Measurements from ENCODE around the gene ABTB2. TPM values are rescaled to one million over a fixed set of nuclear protein-coding genes. Genes with fewer than 3 reads are reported as not detected.

Gene ABTB2
- polyA plus RNA-seq, 1 donor (not counting 4 experiments of a cell fraction or from before 2014, with no cell fraction given), result 1.0 TPM

- Histone ChIP-seq H3K27ac (ENCODE audit: control insufficient read depth, insufficient read depth, low read length) (no peak overlapping the region), H3K4me2 (ENCODE audit: control insufficient read depth, extremely low read depth, insufficient read depth, low read depth, low read length) (no peak overlapping the region), H3K79me2 (ENCODE audit: control insufficient read depth, insufficient read depth, low read length) (no peaks in the 10 kb centered on the region), H3K9me1 (ENCODE audit: control insufficient read depth, extremely low read depth, insufficient read depth, low read length) (no peaks in the 10 kb centered on the region), H3K36me3 (ENCODE audit: control insufficient read depth in 2 of 2, extremely low read depth in 1 of 2, insufficient read depth in 2 of 2, low read length in 2 of 2) (peaks cover 53 to 69% of the 10 kb centered on the region in 2 experiments), H2AFZ (ENCODE audit: control insufficient read depth, low read length) (no peak overlapping the region), H3K4me1 (ENCODE audit: control insufficient read depth, extremely low read depth, insufficient read depth, low read length) (no peaks in the 10 kb centered on the region), H3K9ac (ENCODE audit: control insufficient read depth, extremely low read depth, insufficient read depth, low read length) (no peak overlapping the region), H3K9me3 (ENCODE audit: control insufficient read depth, low read depth, low read length) (no peaks in the 10 kb centered on the region), H4K20me1 (ENCODE audit: control insufficient read depth, extremely low read depth, insufficient read depth, low read length) (no peaks in the 10 kb centered on the region), H3K27me3 (ENCODE audit: control insufficient read depth, extremely low read depth, insufficient read depth, low read length) (no peaks in the 10 kb centered on the region), H3K4me3 (ENCODE audit: control insufficient read depth in 2 of 3, extremely low read depth in 1 of 3, insufficient read depth in 2 of 3, low read depth in 1 of 3, low read length in 3 of 3) (no peak overlapping the region)
- dilution Hi-C loops (cut with MboI; ENCODE audit: extremely low pct_ligation_motif_present, low sequenced_read_pairs), result no loop called here
- no peak for FAIRE-seq
- no peak for DNase-seq (ENCODE audit: low read depth, low spot score)
- TF ChIP-seq CTCF (optimal IDR thresholded peaks at IDR 0.05 in 1 of 3, IDR thresholded peaks at IDR 0.05 in 1 of 3, conservative IDR thresholded peaks at IDR 0.05 in 1 of 3; ENCODE audit: extremely low read depth in 1 of 3, insufficient read depth in 2 of 3, low read length in 3 of 3), result no peak
- TF ChIP-seq EZH2 (IDR thresholded peaks at IDR 0.05; ENCODE audit: low read length), result no peak
These were observed 211.9 kb downstream of the ABTB2 start for GRCh38 chr11:34145847-34146381.

GRCh38 chr11:34145073-34145472 lies 212.7 kb downstream of the ABTB2 start:
- H4K20me1 ChIP-seq (ENCODE audit: control insufficient read depth, extremely low read depth, insufficient read depth, low read length), result no peaks in the 10 kb centered on the region
- no peak overlapping the region for H3K4me2 ChIP-seq (ENCODE audit: control insufficient read depth, extremely low read depth, insufficient read depth, low read depth, low read length)
- no peaks in the 10 kb centered on the region for H3K9me3 ChIP-seq (ENCODE audit: control insufficient read depth, low read depth, low read length)
- peaks cover 57 to 76% of the 10 kb centered on the region in 2 experiments for H3K36me3 ChIP-seq (ENCODE audit: control insufficient read depth in 2 of 2, extremely low read depth in 1 of 2, insufficient read depth in 2 of 2, low read length in 2 of 2)
- H3K79me2 ChIP-seq (ENCODE audit: control insufficient read depth, insufficient read depth, low read length), result no peaks in the 10 kb centered on the region
- H3K9me1 ChIP-seq (ENCODE audit: control insufficient read depth, extremely low read depth, insufficient read depth, low read length), result no peaks in the 10 kb centered on the region
- dilution Hi-C loops (cut with MboI; ENCODE audit: extremely low pct_ligation_motif_present, low sequenced_read_pairs), result no loop called here
- TF ChIP-seq CTCF (optimal IDR thresholded peaks at IDR 0.05 in 1 of 3, IDR thresholded peaks at IDR 0.05 in 1 of 3, conservative IDR thresholded peaks at IDR 0.05 in 1 of 3; ENCODE audit: extremely low read depth in 1 of 3, insufficient read depth in 2 of 3, low read length in 3 of 3) (no peak), EZH2 (IDR thresholded peaks at IDR 0.05; ENCODE audit: low read length) (no peak)
- no peak overlapping the region for H2AFZ ChIP-seq (ENCODE audit: control insufficient read depth, low read length)
- H3K27ac ChIP-seq (ENCODE audit: control insufficient read depth, insufficient read depth, low read length), result no peak overlapping the region
- H3K9ac ChIP-seq (ENCODE audit: control insufficient read depth, extremely low read depth, insufficient read depth, low read length), result no peak overlapping the region
- H3K4me1 ChIP-seq (ENCODE audit: control insufficient read depth, extremely low read depth, insufficient read depth, low read length), result no peaks in the 10 kb centered on the region
- FAIRE-seq (no peak), DNase-seq (ENCODE audit: low read depth, low spot score) (no peak)
- no peaks in the 10 kb centered on the region for H3K27me3 ChIP-seq (ENCODE audit: control insufficient read depth, extremely low read depth, insufficient read depth, low read length)
- no peak overlapping the region for H3K4me3 ChIP-seq (ENCODE audit: control insufficient read depth in 2 of 3, extremely low read depth in 1 of 3, insufficient read depth in 2 of 3, low read depth in 1 of 3, low read length in 3 of 3)

All from keratinocyte (primary cell).